NCI-H146 treated with DMSO at 0.1 percent for 48 hours (cell line): ENCODE data around the gene ALDH1A2.

Source experiments
- DNase-seq: peaks from one replicate; lab custom pipeline; 2025; ENCODE audit not compliant: unreplicated experiment; lab: John Stamatoyannopoulos, UW

Gene ALDH1A2

GRCh38 chr15:57910672-57911071, 154.8 kb downstream of the ALDH1A2 start:
- DNase-seq: no peak

- DNase-seq: no peak
Observed at GRCh38 chr15:57909388-57909787, 156.1 kb downstream of the ALDH1A2 start.

DNA sequence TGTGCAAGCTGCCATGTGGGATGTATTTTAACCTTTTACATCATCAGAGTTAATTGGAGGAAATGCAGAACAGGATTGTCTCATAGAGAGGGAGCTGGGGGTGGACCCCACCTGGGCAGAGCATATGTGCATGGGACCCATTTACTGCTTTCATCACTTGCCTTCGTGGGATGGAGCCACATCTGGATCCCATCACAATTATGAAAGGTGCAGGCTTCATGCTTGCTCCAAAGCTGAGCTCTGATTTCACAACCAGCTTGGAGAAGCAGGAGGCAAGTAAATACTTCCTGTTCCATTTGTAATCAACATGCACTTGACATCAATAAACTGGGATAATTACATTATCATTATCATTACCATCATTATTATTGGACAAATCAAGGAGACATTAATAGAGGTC, 161.9 kb downstream of the ALDH1A2 start:
- DNase-seq: no peak
